Stimulated activated naive CD8-positive, alpha-beta T cell treated with anti-CD3 and anti-CD28 coated beads, Interleukin-15, amount 100 ng/mL, for 72 hours (primary cell): Measurements from ENCODE around the gene FGF3.

Source experiments
- ATAC-seq: fragments of 150-1000 bp; cut with Tn5 transposase; 2 replicates; pipeline ENCODE4 v1.10.0; 2021; ENCODE audit warnings: mild to moderate bottlenecking, moderate library complexity
- DNase-seq, 2 donors: peaks; one replicate each; pipeline ENCODE4 v3.0.0; 2021 to 2022
- H3K27ac Mint-ChIP-seq, 2 donors: one replicate each; pipeline ENCODE4 v1.8.0; 2022; ENCODE audit warnings: mild to moderate bottlenecking in 2 of 2, mixed read lengths in 2 of 2, moderate library complexity in 2 of 2
- H3K27me3 Mint-ChIP-seq: one replicate; pipeline ENCODE4 v1.8.0; 2022; ENCODE audit warnings: mixed read lengths
- H3K4me1 Mint-ChIP-seq: one replicate; pipeline ENCODE4 v1.8.0; 2022; ENCODE audit warnings: mild to moderate bottlenecking, mixed read lengths
- H3K4me3 Mint-ChIP-seq, 2 donors: one replicate each; pipeline ENCODE4 v1.8.0; 2022; ENCODE audit warnings: mild to moderate bottlenecking in 2 of 2, mixed read lengths in 2 of 2, moderate library complexity in 1 of 2
- H3K9me3 Mint-ChIP-seq, 2 donors: one replicate each; pipeline ENCODE4 v1.8.0; 2022; ENCODE audit warnings: mixed read lengths in 2 of 2

FGF3 gene

GRCh38 chr11:69804769-69805508 is 14.3 kb downstream of the FGF3 start:
- Mint-ChIP-seq H3K27me3 (peaks cover 22% of the 10 kb centered on the region), H3K9me3 (no peaks in the 10 kb centered on the region), H3K27ac (no peak overlapping the region), H3K4me3 (no peak overlapping the region), H3K4me1 (no peaks in the 10 kb centered on the region)
- ATAC-seq (no peak), DNase-seq (no peak)

- H3K4me1 Mint-ChIP-seq: no peaks in the 10 kb centered on the region
- peaks cover 14% of the 10 kb centered on the region for H3K27me3 Mint-ChIP-seq
- H3K27ac Mint-ChIP-seq: no peak overlapping the region
- DNase-seq (no peak), ATAC-seq (no peak)
- H3K9me3 Mint-ChIP-seq: no peaks in the 10 kb centered on the region
- no peak overlapping the region for H3K4me3 Mint-ChIP-seq
Measured at GRCh38 chr11:69803604-69804218, 15.5 kb downstream of the FGF3 start.

- H3K9me3 Mint-ChIP-seq: no peaks in the 10 kb centered on the region
- ATAC-seq: no peak
- H3K27me3 Mint-ChIP-seq: peaks cover 7% of the 10 kb centered on the region
- H3K27ac Mint-ChIP-seq: no peak overlapping the region
- no peaks in the 10 kb centered on the region for H3K4me1 Mint-ChIP-seq
- H3K4me3 Mint-ChIP-seq: no peak overlapping the region
- no peak for DNase-seq
Measured at GRCh38 chr11:69803022-69803421, 16.2 kb downstream of the FGF3 start.

GRCh38 chr11:69802590-69802989 is 16.6 kb downstream of the FGF3 start:
- Mint-ChIP-seq H3K27me3 (peaks cover 2% of the 10 kb centered on the region), H3K27ac (no peak overlapping the region), H3K9me3 (no peaks in the 10 kb centered on the region), H3K4me3 (no peak overlapping the region), H3K4me1 (no peaks in the 10 kb centered on the region)
- no peak for ATAC-seq
- DNase-seq: no peak

- Mint-ChIP-seq H3K27ac (no peak overlapping the region), H3K4me1 (no peaks in the 10 kb centered on the region), H3K27me3 (no peaks in the 10 kb centered on the region), H3K9me3 (no peaks in the 10 kb centered on the region), H3K4me3 (no peak overlapping the region)
- peak; percentile 45 for ATAC-seq
- peak; percentile 32 to 45 for DNase-seq
Measured at GRCh38 chr11:69801513-69802335, 17.5 kb downstream of the FGF3 start.

GRCh38 chr11:69800278-69800677 is 18.9 kb downstream of the FGF3 start:
- Mint-ChIP-seq H3K27ac (no peak overlapping the region), H3K27me3 (peaks cover 8% of the 10 kb centered on the region), H3K4me3 (no peak overlapping the region), H3K4me1 (no peaks in the 10 kb centered on the region), H3K9me3 (no peaks in the 10 kb centered on the region)
- ATAC-seq: no peak
- no peak for DNase-seq

GRCh38 chr11:69799582-69799981 is 19.6 kb downstream of the FGF3 start:
- no peaks in the 10 kb centered on the region for H3K4me1 Mint-ChIP-seq
- peaks cover 8% of the 10 kb centered on the region for H3K27me3 Mint-ChIP-seq
- DNase-seq: no peak
- no peak overlapping the region for H3K4me3 Mint-ChIP-seq
- H3K27ac Mint-ChIP-seq: no peak overlapping the region
- ATAC-seq: peak; percentile 35
- H3K9me3 Mint-ChIP-seq: no peaks in the 10 kb centered on the region

- Mint-ChIP-seq H3K27me3 (peaks cover 8% of the 10 kb centered on the region), H3K9me3 (no peaks in the 10 kb centered on the region), H3K27ac (no peak overlapping the region), H3K4me3 (no peak overlapping the region), H3K4me1 (no peaks in the 10 kb centered on the region)
- ATAC-seq: no peak
- DNase-seq: no peak
Measured at GRCh38 chr11:69799097-69799496, 20.1 kb downstream of the FGF3 start.

- Mint-ChIP-seq H3K4me3 (no peak overlapping the region), H3K27ac (no peak overlapping the region), H3K4me1 (no peaks in the 10 kb centered on the region), H3K27me3 (peaks cover 8% of the 10 kb centered on the region), H3K9me3 (no peaks in the 10 kb centered on the region)
- ATAC-seq: no peak
- no peak for DNase-seq
Measured at GRCh38 chr11:69797737-69798528, 21.3 kb downstream of the FGF3 start.

- H3K4me3 Mint-ChIP-seq: no peak overlapping the region
- DNase-seq (no peak), ATAC-seq (no peak)
- no peak overlapping the region for H3K27ac Mint-ChIP-seq
- H3K4me1 Mint-ChIP-seq: no peaks in the 10 kb centered on the region
- no peaks in the 10 kb centered on the region for H3K9me3 Mint-ChIP-seq
- peaks cover 8% of the 10 kb centered on the region for H3K27me3 Mint-ChIP-seq
Measured at GRCh38 chr11:69797156-69797555, 22.1 kb downstream of the FGF3 start.

- Mint-ChIP-seq H3K4me3 (no peak overlapping the region), H3K27me3 (peaks cover 10% of the 10 kb centered on the region), H3K27ac (peak overlapping the region in 1 of 2 donors; percentile 63), H3K9me3 (no peaks in the 10 kb centered on the region), H3K4me1 (no peaks in the 10 kb centered on the region)
- DNase-seq (no peak), ATAC-seq (no peak)
Measured at GRCh38 chr11:69796063-69796462, 23.2 kb downstream of the FGF3 start.

- no peak overlapping the region for H3K27ac Mint-ChIP-seq
- no peaks in the 10 kb centered on the region for H3K9me3 Mint-ChIP-seq
- H3K4me3 Mint-ChIP-seq: no peak overlapping the region
- DNase-seq: no peak
- no peak for ATAC-seq
- H3K4me1 Mint-ChIP-seq: no peaks in the 10 kb centered on the region
- peaks cover 15% of the 10 kb centered on the region for H3K27me3 Mint-ChIP-seq
Measured at GRCh38 chr11:69791276-69792180, 27.7 kb downstream of the FGF3 start.

- DNase-seq (no peak), ATAC-seq (no peak)
- Mint-ChIP-seq H3K4me1 (no peaks in the 10 kb centered on the region), H3K27me3 (peaks cover 7% of the 10 kb centered on the region), H3K4me3 (no peak overlapping the region), H3K9me3 (no peaks in the 10 kb centered on the region), H3K27ac (no peak overlapping the region)
Measured at GRCh38 chr11:69788956-69789355, 30.3 kb downstream of the FGF3 start.

- no peak for ATAC-seq
Measured at GRCh38 chr11:69787906-69788305, 31.3 kb downstream of the FGF3 start.

More at GRCh38 chr11:69787906-69788305, 31.3 kb downstream of the FGF3 start:
- DNase-seq: no peak
- no peak overlapping the region for H3K27ac Mint-ChIP-seq
- H3K27me3 Mint-ChIP-seq: peaks cover 7% of the 10 kb centered on the region
- H3K9me3 Mint-ChIP-seq: no peaks in the 10 kb centered on the region
- no peak overlapping the region for H3K4me3 Mint-ChIP-seq
- H3K4me1 Mint-ChIP-seq: no peaks in the 10 kb centered on the region
